ES-I3 (cell line): ENCODE data around the gene PRKCZ.

Source experiments
- H3K36me3 ChIP-seq: 2 replicates; pipeline ENCODE4 v1.6.1; 2013; ENCODE audit warnings: mild to moderate bottlenecking, low read length, control low read depth, moderate library complexity; ENCODE audit not compliant: insufficient read depth
- H3K4me1 ChIP-seq: 2 replicates; pipeline ENCODE4 v1.6.1; 2013; ENCODE audit warnings: mild to moderate bottlenecking, control low read depth, low read length; ENCODE audit not compliant: insufficient read depth
- H3K9ac ChIP-seq: 2 replicates; pipeline ENCODE4 v1.6.1; 2013; ENCODE audit warnings: low read depth, mild to moderate bottlenecking, low read length, moderate library complexity
- H3K9me3 ChIP-seq: 2 replicates; pipeline ENCODE4 v1.6.1; 2013; ENCODE audit warnings: mild to moderate bottlenecking, low read length, moderate library complexity; ENCODE audit not compliant: control insufficient read depth, insufficient read depth

The PRKCZ gene

GRCh38 chr1:2072891-2073290 lies 22.7 kb downstream of the PRKCZ start:
- Histone ChIP-seq H3K36me3 (peaks cover 4% of the 10 kb centered on the region), H3K9me3 (peaks cover 4% of the 10 kb centered on the region; the same call in 1 of the 2 replicates), H3K4me1 (no peaks in the 10 kb centered on the region), H3K9ac (no peak overlapping the region)

DNA sequence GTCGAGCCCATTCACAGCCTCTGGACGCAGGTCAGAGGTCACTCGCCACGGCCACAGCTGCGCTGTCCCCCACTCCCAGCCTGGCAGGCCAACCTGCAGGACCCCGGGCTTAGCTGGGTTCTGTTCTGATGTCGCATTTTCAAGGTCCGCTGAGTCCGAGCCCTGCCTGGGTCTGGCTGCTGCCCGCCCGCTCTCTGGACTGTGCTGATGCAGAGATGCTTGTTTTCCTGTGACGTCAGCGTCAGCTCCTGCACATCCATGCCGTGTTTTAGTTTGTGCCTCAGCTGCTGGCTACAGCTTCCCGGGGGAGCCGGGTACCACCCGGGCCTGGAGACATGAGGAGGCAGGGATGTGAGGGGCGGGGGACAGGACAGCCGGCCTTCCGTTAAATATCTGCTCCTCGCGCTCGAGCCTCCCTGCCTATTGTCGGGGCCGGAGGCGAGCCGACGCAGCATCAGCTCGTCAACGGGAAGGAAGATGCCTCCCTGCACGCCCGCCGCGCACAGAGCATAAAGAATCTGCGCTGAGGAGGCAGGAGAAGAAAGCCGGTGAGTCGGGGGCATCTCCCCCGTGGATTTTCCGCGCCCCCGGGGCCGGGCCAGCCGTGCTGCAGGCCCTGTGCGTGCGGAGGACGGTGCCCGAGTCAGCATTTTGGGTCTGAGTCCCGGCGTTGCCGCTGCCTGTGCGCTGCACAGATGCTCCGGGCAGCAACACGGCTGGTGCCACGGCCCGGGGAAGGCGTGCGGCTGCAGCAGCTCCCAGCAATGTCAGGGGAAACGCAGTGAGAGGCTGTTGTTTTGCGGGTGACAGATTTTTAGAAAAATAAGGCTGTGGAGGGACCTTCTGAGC lies 23.4 kb downstream of the PRKCZ start:
- H3K9ac ChIP-seq = no peak overlapping the region
- H3K9me3 ChIP-seq = peaks cover 10% of the 10 kb centered on the region
- no peaks in the 10 kb centered on the region for H3K4me1 ChIP-seq
- H3K36me3 ChIP-seq = peaks cover 4% of the 10 kb centered on the region

GRCh38 chr1:2074396-2074795 lies 24.2 kb downstream of the PRKCZ start:
- Histone ChIP-seq H3K9ac (no peak overlapping the region), H3K9me3 (peaks cover 10% of the 10 kb centered on the region), H3K36me3 (peaks cover 4% of the 10 kb centered on the region), H3K4me1 (no peaks in the 10 kb centered on the region)

DNA sequence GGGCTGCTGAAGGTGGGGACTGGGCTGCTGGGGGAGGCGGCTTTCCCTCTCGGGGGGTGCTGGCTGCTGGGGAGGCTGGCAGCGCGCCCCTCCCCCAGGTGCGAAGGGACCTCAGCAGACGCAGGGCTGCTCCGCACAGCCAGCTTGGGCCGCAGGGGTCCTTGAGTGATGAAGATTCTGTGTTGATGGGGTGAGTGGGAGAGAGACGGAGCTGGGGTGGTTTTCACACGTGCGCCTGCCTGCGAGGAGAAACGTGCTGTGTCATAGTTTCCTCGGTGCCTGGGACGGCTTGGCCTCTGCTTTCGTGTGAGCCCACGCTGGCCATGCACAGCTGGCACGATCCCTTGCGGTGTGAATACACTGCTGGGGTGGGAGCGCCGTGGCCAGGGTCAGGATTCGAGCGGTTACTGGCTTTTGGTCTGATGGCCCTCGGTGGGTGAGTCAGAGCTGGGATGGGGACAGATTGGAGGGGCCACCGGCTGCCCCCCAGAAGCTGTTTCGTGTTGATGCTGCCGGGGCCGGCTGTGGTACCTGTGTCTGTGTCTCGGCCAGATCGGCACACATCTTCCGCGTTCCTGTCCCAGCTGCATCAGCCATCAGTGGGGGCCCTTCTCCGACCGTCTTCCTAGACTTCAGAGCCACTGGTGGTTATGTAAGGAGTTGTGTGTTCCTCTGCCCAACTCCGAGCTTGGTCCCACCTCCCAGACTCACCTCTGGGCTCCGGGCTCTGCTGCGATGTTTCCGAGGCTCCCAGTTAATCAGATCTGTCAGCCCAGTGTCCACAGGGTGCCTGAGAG lies 24.9 kb downstream of the PRKCZ start:
- Histone ChIP-seq H3K4me1 (no peaks in the 10 kb centered on the region), H3K9ac (no peak overlapping the region), H3K36me3 (peaks cover 4% of the 10 kb centered on the region), H3K9me3 (peaks cover 10% of the 10 kb centered on the region)

GRCh38 chr1:2076826-2077225 lies 26.6 kb downstream of the PRKCZ start:
- H3K9me3 ChIP-seq = peaks cover 10% of the 10 kb centered on the region
- peaks cover 4% of the 10 kb centered on the region for H3K36me3 ChIP-seq
- H3K9ac ChIP-seq = no peak overlapping the region
- H3K4me1 ChIP-seq = no peaks in the 10 kb centered on the region

DNA sequence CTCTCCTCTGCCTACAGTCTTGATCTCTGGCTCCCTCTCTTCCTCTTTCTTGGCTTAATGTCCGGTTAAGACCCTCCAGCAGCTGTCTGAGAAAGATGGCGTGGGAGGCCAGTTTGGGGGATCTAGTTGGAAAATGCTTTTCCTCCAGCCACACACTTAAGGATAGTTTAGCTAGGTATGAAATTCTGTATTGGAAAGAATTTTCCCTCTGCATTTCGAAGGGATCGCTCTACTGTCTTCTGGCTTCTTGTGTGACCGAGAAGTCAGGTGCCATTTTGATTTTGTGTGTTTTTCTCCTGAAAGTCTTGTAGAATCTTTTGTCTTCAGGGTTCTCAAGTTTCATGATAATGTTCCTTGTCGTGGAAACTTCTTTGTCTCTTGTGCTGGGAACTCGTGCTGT lies 28.0 kb downstream of the PRKCZ start:
- Histone ChIP-seq H3K9ac (no peak overlapping the region), H3K4me1 (no peaks in the 10 kb centered on the region), H3K9me3 (peaks cover 10% of the 10 kb centered on the region), H3K36me3 (peaks cover 4% of the 10 kb centered on the region)

DNA sequence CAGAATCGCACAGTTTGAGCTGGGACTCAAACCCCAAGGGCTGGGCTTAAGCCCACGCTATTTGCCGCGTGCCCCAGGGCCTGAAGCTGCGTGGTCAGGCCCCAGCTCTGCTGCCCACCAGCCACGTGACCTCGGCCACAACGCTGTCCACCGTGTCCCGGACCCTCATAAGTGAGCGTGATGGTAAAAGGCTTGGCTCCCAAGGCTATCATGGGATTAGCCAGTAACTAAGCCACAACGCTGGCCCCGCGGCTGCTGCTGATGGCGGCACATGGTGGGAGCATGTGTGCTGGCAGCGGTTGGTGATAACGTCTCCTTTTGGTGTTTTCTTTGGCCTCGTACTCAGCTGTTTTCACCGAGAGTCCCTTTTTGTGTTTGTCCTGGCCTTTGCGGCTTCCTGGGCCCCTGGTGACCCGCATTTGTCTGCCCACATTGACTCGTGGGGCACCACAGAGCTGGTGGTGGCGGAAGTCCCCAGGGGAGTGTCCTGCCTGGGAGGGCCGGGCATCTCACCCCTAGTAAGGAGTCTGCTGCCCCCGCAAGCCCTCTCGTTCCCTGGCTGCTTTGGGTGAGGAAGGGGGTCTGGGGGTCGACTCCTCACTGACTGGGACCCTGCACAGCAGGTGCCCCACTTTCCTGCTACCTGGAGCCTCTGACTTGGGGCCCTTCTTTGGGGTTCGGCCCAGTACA lies 29.3 kb downstream of the PRKCZ start:
- Histone ChIP-seq H3K9me3 (peaks cover 10% of the 10 kb centered on the region), H3K4me1 (no peaks in the 10 kb centered on the region), H3K36me3 (peaks cover 4% of the 10 kb centered on the region), H3K9ac (no peak overlapping the region)

DNA sequence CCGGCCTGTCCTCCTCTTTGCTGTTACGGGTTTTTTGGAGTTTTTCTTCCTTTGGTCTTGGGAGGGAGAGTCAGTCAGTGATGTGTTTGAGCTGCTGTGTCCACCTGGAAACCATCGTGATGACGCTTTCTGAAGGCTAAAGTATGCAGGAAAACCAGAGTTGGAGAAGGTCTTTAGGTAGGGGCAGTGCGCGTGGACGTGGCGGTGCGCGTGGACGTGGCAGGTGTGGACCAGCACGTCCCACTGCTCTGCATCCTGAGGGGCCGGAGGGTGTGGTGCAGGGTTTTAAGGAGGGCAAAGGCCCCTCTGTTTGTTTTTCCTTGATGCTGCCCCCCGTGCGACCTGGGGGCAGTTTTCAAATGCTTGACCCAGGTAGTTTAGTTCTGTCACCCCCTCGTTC lies 29.9 kb downstream of the PRKCZ start:
- Histone ChIP-seq H3K4me1 (no peaks in the 10 kb centered on the region), H3K9me3 (peaks cover 10% of the 10 kb centered on the region), H3K36me3 (peaks cover 4% of the 10 kb centered on the region), H3K9ac (no peak overlapping the region)

- Histone ChIP-seq H3K4me1 (no peaks in the 10 kb centered on the region), H3K9me3 (peaks cover 10% of the 10 kb centered on the region), H3K9ac (no peak overlapping the region), H3K36me3 (peaks cover 4% of the 10 kb centered on the region)
Observed at GRCh38 chr1:2080884-2081283, 30.7 kb downstream of the PRKCZ start.

GRCh38 chr1:2081326-2081885 lies 31.2 kb downstream of the PRKCZ start:
- no peak overlapping the region for H3K9ac ChIP-seq
- H3K4me1 ChIP-seq = no peaks in the 10 kb centered on the region
- H3K9me3 ChIP-seq = peaks cover 10% of the 10 kb centered on the region
- peaks cover 4% of the 10 kb centered on the region for H3K36me3 ChIP-seq

- H3K9ac ChIP-seq = no peak overlapping the region
Observed at GRCh38 chr1:2082064-2082463, 31.9 kb downstream of the PRKCZ start.

DNA sequence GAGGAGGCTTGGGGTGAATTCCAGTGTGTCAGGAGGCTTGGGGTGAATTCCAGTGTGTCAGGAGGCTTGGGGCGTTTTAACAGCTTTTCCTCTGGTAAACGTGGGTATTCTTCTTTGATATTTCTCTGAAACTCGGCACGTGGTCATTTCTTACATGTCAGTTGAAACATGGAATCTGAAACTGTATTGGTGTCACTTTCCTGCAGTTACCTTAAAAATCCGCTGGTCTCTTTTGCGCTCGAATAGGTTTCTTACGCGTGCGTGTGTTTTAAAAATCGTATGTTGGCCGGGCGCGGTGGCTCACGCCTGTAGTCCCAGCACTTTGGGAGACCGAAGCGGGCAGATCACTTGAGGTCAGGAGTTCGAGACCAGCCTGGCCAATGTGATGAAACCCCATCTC lies 33.5 kb downstream of the PRKCZ start:
- Histone ChIP-seq H3K9me3 (no peaks in the 10 kb centered on the region), H3K36me3 (no peaks in the 10 kb centered on the region), H3K4me1 (no peaks in the 10 kb centered on the region), H3K9ac (no peak overlapping the region)

More at GRCh38 chr1:2082064-2082463, 31.9 kb downstream of the PRKCZ start:
- Histone ChIP-seq H3K9me3 (peaks cover 10% of the 10 kb centered on the region), H3K36me3 (peaks cover 2% of the 10 kb centered on the region; the same call in 1 of the 2 replicates), H3K4me1 (no peaks in the 10 kb centered on the region)

DNA sequence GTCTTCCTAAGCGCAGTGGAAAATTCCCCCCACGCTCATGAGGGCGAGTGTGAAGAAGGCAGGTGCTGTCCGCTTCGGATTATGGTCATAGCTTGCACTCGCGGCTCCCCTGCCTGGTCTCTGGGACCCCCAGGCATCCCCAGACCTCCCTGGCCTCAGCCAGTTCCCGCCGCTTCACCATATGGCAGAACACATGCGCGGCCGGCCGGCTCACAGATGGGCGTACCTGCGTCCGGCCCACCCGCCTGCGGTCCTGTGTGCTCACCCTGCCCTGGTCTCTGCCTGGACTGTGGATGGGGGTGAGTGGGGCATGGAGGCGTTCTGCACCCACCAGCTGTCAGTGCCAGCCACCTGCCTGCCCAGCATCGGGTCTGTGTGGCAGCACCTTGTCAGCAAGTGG lies 34.1 kb downstream of the PRKCZ start:
- no peak overlapping the region for H3K9ac ChIP-seq
- no peaks in the 10 kb centered on the region for H3K36me3 ChIP-seq
- H3K4me1 ChIP-seq = no peaks in the 10 kb centered on the region
- H3K9me3 ChIP-seq = no peaks in the 10 kb centered on the region

GRCh38 chr1:2085080-2085479 lies 34.9 kb downstream of the PRKCZ start:
- Histone ChIP-seq H3K36me3 (no peaks in the 10 kb centered on the region), H3K4me1 (no peaks in the 10 kb centered on the region), H3K9me3 (no peaks in the 10 kb centered on the region), H3K9ac (no peak overlapping the region)
